T-helper 2 cell treated with Interferon-gamma antibody and Interleukin-4, amounts not matched to agents 100 ng/mL and 5 ng/mL, for 36 hours (primary cell): ENCODE measurements around the gene ANKRD55. TPM values are rescaled to one million over a fixed set of nuclear protein-coding genes. Genes with fewer than 3 reads are reported as not detected.

ENCODE experiments used
- intact Hi-C: fragments of 100-400 bp; cut with micrococcal nuclease; formaldehyde crosslinking; loops from one replicate; pipeline ENCODE4 v1.15.1; 2023
- total RNA-seq: library from RNA; stranded (reverse); gene quantifications from 2 replicates; pipeline ENCODE4 v1.2.3, GENCODE V29; 2022

The ANKRD55 gene
- total RNA-seq, 1 donor from 2014 or later, result 8.5 TPM

- intact Hi-C loops, result no loop called here
Measured at GRCh38 chr5:56208681-56209080, 24.4 kb downstream of the ANKRD55 start.

GRCh38 chr5:56207537-56207936, 25.6 kb downstream of the ANKRD55 start:
- intact Hi-C loops, result no loop called here

GRCh38 chr5:56206126-56206910, 26.8 kb downstream of the ANKRD55 start:
- intact Hi-C loops, result no loop called here

GRCh38 chr5:56203936-56204335, 29.2 kb downstream of the ANKRD55 start:
- intact Hi-C loops, result loop anchor here (5.0 kb wide), 1 partner anchor 57 kb away; no protein-coding TSS in a partner anchor

GRCh38 chr5:56202483-56202882, 30.6 kb downstream of the ANKRD55 start:
- intact Hi-C loops, result loop anchor here (5.0 kb wide), 1 partner anchor 55 kb away; no protein-coding TSS in a partner anchor

GRCh38 chr5:56201762-56202261, 31.3 kb downstream of the ANKRD55 start:
- intact Hi-C loops, result loop anchor here (1.0 to 5.0 kb wide), 3 partner anchors 55 to 266 kb away; no protein-coding TSS in a partner anchor

- intact Hi-C loops, result loop anchor here (1.0 to 5.0 kb wide), 3 partner anchors 54 to 265 kb away; no protein-coding TSS in a partner anchor
Measured at GRCh38 chr5:56200971-56201666, 32.0 kb downstream of the ANKRD55 start.

GRCh38 chr5:56195016-56195415, 38.1 kb downstream of the ANKRD55 start:
- intact Hi-C loops, result no loop called here

GRCh38 chr5:56192246-56192645, 40.9 kb downstream of the ANKRD55 start:
- intact Hi-C loops, result no loop called here

GRCh38 chr5:56191656-56192055, 41.5 kb downstream of the ANKRD55 start:
- intact Hi-C loops, result no loop called here

- intact Hi-C loops, result no loop called here
Measured at GRCh38 chr5:56190497-56190896, 42.6 kb downstream of the ANKRD55 start.

- intact Hi-C loops, result no loop called here
Measured at GRCh38 chr5:56185768-56186311, 47.3 kb downstream of the ANKRD55 start.

GRCh38 chr5:56183506-56183905, 49.6 kb downstream of the ANKRD55 start:
- intact Hi-C loops, result no loop called here

GRCh38 chr5:56179442-56179841, 53.7 kb downstream of the ANKRD55 start:
- intact Hi-C loops, result no loop called here

- intact Hi-C loops, result no loop called here
Measured at GRCh38 chr5:56178823-56179222, 54.3 kb downstream of the ANKRD55 start.

GRCh38 chr5:56176871-56177533, 56.1 kb downstream of the ANKRD55 start:
- intact Hi-C loops, result no loop called here

- intact Hi-C loops, result no loop called here
Measured at GRCh38 chr5:56176155-56176798, 56.9 kb downstream of the ANKRD55 start.

GRCh38 chr5:56175488-56175887, 57.6 kb downstream of the ANKRD55 start:
- intact Hi-C loops, result no loop called here

GRCh38 chr5:56175021-56175420, 58.1 kb downstream of the ANKRD55 start:
- intact Hi-C loops, result no loop called here

- intact Hi-C loops, result no loop called here
Measured at GRCh38 chr5:56172241-56172640, 60.9 kb downstream of the ANKRD55 start.

GRCh38 chr5:56170557-56170956, 62.6 kb downstream of the ANKRD55 start:
- intact Hi-C loops, result no loop called here
